GM19372 (cell line): ENCODE measurements around the gene KBTBD13.
A peak's percentile ranks its signal among the peaks of the same experiment; 100 is the strongest.
"Not testable (repeated sequence)": the region's sequence is repeated elsewhere in the genome, so short reads cannot be mapped to it uniquely, and the experiment has no call there.

ENCODE experiments used
- ATAC-seq: cut with Tn5 transposase; IDR thresholded peaks from one replicate; pipeline ENCODE4 v1.9.1; 2021; ENCODE audit warnings: mild to moderate bottlenecking, low read depth, moderate library complexity; ENCODE audit not compliant: unreplicated experiment

The KBTBD13 gene

DNA sequence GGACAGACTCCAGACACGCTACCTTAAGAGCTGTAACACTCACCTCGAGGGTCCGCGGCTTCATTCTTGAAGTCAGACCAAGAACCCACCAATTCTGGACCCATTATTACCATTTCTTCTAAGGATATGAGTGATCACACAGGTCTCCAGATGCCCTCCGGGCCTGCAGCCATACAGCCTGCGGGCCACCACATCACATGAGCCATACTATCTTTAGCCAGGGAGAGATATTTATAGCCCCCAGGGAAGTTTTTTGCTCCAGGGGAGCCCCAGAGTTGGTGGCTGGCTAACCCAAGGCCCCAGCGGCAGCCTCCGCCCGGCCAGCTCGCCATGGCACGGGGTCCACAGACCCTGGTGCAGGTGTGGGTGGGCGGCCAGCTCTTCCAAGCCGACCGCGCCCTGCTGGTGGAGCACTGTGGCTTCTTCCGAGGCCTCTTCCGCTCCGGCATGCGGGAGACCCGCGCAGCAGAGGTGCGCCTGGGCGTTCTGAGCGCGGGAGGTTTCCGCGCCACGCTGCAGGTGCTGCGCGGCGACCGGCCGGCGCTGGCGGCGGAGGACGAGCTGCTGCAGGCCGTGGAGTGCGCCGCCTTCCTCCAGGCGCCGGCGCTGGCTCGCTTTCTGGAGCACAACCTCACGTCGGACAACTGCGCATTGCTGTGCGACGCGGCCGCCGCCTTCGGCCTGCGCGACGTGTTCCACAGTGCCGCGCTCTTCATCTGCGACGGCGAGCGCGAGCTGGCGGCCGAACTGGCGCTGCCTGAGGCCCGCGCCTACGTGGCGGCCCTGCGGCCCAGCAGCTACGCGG is at the start of gene KBTBD13:
Gene KBTBD13 (plus strand): TSS at position 261 of the 805 bp plus-strand sequence. CDS start 70 bp downstream, at position 331.
- ATAC-seq: no peak

DNA sequence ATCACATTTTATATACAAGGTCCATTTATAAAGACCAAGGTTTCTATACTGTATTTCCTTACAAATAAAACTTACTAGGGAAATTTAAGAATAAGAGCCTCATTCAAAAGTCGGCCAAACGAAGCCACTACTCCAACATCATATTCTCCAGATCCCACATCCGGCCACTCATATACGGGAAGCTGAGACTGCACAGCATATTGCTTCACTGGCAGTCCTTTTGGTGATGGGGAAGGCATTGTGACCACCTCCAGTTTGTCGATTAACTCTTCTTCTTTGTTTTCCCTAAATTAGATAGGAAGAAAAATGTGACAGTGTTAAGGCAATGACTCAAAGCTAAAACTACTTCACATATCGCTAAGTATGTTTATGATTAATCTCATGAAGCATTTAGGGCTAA is 49.8 kb upstream of the KBTBD13 start:
- ATAC-seq: no peak

DNA sequence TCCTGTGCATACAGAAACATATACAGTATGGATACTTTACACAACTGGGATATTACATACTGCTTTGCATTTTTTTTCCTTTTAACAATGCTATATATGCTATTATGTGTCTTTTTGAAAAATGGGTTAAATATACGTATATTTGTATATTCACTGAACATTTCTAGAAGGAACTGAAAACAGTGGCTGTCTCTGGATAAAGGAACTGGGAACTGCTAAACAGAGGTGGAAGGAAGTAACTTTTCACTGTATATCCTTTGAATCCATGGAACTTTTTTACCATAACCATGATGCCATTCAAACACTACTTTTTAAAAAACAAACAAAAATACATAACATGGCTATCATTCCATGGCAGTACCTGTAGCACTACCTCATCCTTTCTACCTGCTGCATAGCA is 49.0 kb upstream of the KBTBD13 start:
- ATAC-seq: no peak

DNA sequence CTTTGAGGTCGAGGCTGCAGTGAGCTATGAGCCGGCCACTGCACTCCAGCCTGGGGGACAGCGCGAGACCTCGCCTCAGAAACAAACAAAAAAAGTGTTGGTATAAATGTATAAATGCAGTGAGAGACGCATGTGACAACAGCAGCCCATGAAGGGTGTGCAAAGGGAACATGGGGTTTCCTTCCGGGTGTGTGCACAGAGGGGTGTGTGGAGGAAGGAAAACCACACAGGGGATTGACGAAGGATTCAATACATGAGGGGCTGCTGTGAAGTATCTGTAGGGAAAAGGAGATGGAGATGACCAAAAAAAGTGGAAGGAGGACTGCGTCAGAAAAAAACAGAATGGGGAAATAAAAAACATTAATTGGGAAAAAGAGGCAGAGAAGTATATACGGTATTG is 48.2 kb upstream of the KBTBD13 start:
- ATAC-seq: no peak

DNA sequence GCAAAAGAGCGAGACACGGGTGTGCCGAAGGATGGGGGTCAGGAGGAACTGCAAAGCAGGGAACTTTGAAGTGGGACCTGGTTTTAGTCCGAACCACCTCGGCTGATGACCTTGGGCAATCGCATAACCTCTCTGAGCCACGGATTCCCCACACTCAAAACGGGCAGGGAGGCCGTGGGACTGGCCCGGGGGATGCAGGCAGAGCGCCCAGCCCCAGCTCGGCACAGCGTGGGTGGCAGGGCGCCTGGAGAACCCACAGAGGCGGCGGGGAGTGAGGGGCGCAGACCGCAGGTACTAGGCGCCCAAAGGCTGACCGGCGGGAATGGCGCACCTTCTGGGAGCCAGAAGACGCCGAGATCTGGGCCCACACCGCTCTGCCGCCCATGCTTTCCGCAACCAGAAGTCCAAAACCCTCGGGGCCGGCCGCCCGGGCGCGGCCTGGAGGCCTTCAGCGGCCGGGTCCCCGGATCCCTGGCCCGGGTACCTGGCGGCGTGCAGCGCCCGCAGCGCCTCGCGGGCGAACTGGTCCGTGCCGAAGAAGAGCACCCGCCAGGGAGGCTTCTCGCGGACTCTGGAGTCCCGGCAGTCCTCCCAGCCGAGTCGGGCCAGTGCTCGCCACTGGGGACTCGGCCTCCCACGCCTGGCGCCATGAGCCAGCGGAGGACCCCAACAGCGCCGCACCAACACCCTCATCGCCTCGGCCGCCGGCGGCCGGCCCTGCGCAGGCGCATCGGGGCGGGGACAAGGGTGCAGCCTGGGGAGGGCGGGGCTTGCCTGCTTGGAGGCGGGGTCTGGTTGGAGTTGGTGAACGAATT is 47.4 kb upstream of the KBTBD13 start, which contains the start of gene MTFMT:
Gene MTFMT (minus strand): TSS at position 719 of the 815 bp plus-strand sequence. CDS start 26 bp downstream, at position 693.
- peak; percentile 70 for ATAC-seq

DNA sequence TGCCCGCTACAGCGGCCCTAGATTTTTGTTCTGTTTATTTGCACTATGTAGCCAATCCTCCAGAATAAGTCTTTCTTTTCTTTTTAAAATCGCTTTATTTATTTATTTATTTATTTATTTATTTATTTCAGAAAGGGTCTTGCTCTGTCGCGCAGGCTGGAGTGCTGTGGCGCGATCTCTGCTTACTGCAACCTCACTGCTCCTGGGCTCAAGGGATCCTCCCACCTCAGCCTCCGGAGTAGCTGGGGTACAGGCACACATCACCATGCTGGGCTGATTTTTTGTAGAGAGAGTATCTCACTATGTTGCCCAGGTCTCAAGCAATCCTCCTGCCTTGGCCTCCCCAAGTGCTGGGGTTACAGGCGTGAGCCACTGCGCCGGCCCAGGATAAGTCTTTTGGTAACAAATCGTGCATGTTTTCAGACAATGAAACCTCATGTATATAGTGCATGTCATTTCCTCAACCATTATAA is 46.8 kb upstream of the KBTBD13 start:
- ATAC-seq: no peak

DNA sequence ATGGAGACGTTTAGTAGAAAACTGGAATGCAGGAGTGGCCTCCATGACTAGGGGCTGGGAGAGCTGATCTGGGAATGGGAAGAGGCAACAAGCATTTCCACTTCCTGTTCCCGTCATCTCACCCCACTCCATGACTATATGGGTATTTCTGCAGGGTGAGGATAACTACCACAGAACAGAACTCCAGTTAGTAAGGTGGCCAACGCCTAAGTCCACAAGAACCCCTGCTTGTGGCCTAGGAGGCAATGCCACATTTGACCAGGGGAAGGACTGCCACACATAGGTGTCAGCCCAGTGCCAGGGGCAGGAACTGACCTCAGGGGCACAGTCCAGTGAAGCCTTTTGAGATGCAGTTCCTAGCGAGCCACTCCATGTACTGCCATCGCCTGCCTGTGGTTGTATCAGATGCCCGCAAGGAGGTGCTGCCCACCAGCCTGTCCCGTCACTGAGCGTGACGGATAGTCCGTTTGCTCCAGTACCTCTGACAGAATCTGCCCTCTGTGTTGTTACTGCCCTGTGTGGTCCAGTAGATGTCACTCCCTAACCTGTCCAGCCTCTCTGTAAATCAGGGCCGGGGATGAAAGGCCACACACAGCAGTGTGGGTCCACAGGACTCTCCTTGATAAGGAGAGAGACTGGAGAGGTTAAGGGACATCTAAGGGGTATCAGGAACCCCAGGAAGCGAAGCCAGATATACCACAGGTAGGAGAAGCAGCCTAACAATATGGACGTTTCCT is 43.6 kb upstream of the KBTBD13 start:
- no peak for ATAC-seq

DNA sequence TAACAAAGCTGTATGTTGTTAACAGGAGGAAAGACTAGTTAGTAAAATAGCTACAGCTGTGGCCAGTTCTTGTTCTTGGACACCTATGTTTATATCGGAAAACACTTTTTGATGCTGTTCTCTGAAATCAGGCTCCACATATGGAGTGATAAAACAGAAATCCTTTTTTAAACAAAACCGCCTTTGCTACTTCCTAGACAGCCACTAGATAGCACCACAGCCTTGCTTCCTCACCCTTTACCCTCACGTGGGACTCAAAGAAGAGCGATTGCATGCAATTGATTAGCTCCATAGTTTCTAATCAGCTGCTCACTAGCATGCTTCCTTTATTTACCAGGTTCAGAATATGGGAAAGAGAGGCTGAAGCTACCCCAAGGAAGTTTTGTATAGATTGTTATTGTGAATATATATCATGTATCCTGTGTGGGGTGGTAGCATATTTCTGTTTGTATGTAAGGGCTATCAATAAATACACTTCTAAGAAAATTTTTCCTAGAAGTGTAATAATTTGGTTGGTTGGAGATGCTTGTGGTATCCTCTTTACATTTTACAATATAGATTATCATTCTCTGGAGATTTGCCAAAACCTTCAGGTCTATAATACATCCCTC is 42.8 kb upstream of the KBTBD13 start:
- ATAC-seq: no peak

DNA sequence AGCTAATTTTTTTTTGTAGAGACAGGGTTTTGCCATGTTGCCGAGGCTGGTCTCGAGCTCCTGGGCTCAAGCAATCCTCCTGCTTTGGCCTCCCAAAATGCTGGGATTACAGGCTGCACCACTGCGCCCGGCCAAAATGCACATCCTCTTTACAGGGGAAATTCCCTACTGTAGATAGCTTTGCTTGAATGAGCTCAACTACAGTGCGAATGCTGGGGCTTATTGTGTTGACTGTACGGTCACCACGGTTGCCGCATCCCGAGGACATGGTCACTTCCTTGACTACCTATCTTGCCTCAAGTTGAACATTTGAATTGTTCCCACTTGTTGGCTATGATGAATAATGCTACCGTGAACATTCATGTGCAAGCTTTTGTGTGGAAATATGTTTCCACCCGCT is 41.8 kb upstream of the KBTBD13 start:
- ATAC-seq: no peak

DNA sequence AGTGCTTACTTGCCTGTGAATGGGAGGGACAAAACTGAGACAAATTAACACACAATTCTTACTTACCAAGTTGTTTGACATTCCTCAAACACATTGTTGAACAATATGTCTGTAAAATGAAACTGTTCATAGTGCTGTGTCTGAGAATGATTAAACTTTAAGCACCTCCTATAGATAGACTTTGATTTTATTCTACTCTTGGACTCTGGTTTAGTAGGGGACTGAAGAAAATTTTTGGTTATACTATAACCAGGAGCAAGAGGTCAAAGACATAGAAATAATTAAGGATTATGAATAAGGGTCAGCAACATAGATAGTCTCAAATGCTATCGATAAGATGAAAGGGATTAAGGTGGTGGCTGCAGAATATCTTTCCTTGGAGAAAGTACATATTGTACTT is 39.2 kb upstream of the KBTBD13 start:
- ATAC-seq: no peak

DNA sequence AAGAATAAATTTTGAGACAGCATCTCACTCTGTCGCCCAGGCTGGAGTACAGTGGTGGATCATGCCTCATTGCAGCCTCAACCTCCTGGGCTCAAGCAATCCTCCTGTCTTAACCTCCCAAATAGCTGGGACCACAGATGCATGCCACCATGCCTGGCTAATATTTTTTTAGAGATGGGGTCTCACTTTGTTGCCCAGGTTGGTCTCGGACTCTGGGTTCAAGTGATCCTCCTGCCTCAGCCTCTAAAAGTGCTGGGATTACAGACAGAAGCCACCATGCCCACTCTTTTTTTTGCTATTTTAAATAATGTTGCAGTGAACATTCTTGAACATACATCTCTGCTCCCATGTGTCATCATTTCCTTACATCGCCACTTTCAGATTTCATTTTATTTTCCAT is 38.1 kb upstream of the KBTBD13 start:
- ATAC-seq: no peak

DNA sequence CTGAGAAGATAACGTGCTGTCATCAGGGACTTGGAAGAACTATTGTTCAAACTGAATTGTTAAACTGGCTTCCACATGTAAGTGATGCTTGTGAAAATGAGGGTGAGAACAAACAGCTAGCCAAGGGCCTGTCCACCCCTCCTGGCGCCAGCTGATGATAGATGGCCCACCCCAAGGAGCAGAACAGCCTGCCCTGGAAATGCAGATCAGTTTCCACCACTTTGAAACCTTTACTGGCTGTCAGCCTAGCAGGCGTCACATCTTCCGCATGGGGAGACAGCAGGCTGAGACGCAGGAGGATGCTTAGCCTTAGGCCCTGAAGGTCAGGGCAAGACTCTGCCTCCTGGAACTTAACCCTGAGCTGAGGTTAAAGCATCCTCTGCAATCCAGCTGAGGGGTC is 37.7 kb upstream of the KBTBD13 start:
- no peak for ATAC-seq

DNA sequence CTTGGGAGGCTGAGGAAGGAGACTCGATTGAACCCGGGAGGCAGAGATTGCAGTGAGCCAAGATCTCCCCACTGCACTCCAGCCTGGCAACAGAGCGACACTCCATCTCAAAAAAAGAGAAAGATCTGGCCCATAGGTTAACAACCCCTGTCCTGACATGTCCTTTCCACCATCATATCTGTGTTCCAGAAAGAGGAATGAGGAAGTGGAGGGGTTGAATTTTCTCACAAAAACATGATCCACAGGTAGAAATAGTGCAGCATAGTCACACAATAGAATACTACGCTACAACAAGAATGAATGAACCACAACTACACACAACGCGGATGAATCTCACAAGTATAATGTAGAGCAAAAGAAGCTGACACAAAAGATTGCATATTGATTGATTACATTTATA is 36.1 kb upstream of the KBTBD13 start:
- ATAC-seq: no peak

DNA sequence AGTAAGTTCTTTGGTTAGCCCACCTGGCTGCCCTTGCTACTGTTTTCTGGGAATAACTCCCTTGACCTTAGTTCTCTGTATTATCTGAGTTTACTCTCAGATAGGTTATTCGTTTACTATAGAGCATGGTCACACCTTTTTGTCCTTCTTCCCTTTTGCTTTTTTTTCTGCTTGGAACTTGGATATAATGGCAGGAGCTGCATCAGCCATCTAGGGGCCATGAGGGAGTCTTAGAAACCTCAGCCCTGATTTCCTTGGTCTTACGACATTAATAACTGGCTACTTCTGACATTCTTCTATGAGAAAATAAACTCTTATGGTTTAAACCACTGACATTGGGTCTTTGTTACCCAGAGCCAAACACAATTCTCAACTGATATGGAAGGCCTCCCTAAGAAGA is 34.8 kb upstream of the KBTBD13 start:
- ATAC-seq: no peak

DNA sequence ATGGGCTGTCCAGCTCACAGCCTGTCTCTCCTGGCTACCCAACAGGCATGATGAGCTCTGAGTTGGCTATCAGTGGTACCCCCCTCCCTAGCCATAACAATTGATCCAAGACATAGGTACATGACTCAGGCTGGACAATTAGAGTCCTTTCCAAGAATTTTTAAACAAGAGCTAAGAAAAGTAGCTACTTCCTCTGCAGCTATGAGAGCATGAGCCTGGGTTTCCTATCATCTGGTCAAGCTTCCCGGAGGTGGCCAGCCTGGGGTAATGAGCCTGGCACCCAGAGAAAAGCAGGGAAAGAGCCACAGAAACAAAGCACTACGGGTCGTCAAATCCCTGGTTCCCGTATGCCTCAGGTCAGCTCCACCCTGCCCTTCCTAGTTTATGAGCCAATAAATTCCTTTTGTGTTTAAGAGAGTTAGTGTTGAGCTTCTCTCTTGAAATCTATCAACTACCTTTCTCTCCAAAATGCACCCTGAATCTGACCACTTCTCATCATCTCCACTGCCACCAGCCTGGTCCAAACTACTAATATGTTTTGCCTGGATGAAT is 33.7 kb upstream of the KBTBD13 start:
- no peak for ATAC-seq

DNA sequence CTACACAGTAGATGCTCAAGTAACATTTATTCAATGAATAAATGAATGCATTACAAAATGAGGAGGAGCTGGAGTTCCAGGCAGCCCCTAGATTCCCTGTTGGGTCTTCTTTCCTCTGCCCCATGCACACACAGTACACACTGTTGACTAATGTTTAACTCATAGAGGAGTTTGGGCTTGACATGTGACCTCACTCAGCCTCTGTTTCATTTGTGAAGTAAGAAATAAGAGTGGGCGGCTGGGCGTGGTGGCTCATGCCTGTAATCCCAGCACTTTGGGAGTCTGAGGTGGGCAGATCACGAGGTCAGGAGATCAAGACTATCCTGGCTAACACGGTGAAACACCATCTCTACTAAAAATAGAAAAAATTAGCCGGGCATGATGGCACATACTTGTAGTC is 32.3 kb upstream of the KBTBD13 start:
- ATAC-seq: not testable (repeated sequence)

DNA sequence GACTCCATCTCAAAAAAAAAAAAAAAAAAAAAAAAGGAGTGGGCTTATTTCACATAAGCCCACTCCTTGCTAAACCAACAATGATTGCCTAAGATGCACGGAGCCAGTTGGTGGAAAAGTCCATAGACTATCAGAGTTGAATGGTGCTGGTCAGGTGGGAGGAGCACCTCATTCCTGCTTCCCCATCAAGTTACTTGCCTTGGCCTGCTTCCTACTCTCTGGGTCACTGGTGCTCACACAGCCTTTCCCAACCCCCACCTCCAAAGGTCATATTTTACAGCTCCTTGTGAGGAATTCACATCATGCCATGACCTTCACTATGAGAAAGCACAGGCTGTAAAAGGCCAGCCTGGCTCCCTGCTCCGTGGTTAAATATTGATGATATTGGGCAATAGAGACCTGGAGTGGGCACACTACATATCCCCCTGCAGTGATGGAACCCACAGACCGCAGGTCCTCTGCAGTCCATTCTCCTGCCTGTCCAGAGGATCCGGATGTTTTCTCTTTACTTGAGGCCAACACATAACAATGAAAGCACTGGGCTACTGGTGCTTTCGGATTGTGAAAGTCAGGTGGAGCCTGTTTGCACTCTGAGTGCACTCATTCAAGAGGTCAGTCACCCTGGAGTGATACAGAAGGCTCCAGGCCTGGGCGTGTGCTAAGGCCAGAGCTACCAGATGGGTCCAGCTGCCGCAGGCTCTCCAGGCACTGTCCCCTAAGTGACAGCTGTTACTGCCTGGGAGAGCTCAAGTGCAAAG is 31.6 kb upstream of the KBTBD13 start, which contains the start of gene SLC51B:
Gene SLC51B (plus strand): TSS at position 664 of the 758 bp plus-strand sequence. CDS start 4,618 bp downstream, outside the sequence.
- ATAC-seq: no peak

DNA sequence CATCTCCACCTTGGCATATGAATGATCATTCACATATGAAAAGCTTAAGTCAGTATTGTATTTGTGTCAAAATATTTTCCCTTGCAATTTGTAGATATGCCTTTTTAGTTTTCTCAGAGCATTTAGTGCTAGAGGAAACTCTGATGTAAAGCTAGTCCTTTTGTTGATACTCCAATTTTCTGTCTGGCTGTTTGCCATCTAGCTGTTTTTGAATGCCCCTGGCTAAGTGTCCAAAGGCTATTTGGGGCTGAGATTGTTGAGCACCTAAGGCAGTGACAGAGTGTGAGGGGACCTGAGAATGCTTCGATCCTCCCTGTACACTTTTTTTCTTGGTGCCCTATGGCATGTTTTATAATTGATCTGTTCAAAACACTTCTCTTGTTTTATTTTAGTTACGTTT is 28.3 kb upstream of the KBTBD13 start:
- no peak for ATAC-seq

DNA sequence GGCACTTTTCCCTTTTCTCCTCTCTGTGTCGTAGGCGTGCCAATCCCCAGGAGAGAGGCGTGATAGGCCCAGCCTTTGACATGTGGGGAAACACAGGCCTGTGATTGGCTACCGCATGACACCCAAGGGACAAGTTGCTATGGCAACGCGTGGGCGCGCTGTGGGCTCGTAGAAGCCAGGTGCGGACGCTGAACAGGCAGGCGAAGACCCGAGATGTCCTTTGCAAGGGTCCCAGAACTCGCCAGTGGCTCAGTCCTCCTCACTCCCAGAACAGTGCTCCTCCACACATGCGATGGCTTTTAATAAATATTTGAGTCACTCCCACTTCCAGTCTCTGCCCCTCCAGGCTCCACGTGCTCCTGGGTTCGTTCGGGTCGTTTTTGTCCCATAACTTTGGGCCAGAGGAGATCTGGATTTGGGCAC is 27.1 kb upstream of the KBTBD13 start:
- peak; percentile 86 for ATAC-seq
